GM12801 (cell line): ENCODE measurements around the gene FANCI.

Experiments used
- CTCF ChIP-seq: IDR thresholded peaks from one replicate; pipeline ENCODE4 v1.5.1; 2011; ENCODE audit warnings: control low read depth; ENCODE audit not compliant: insufficient read length; ENCODE audit errors: extremely low read depth

FANCI gene

GRCh38 chr15:89299896-89300295 is 56.1 kb downstream of the FANCI start:
- TF ChIP-seq CTCF: no peak

GRCh38 chr15:89301304-89302089 is 57.7 kb downstream of the FANCI start:
- no peak for TF ChIP-seq CTCF

- no peak for TF ChIP-seq CTCF
These were observed 60.2 kb downstream of the FANCI start for GRCh38 chr15:89303986-89304385.

GRCh38 chr15:89305395-89305794 is 61.6 kb downstream of the FANCI start:
- no peak for TF ChIP-seq CTCF

- no peak for TF ChIP-seq CTCF
These were observed 63.3 kb downstream of the FANCI start for GRCh38 chr15:89307046-89307587.

GRCh38 chr15:89307791-89308190 is 64.0 kb downstream of the FANCI start:
- TF ChIP-seq CTCF: no peak

GRCh38 chr15:89308236-89308635 is 64.5 kb downstream of the FANCI start:
- no peak for TF ChIP-seq CTCF
